Astrocyte (in vitro differentiated cells and primary cell): ENCODE data around the gene CMIP.

Experiments used
- CTCF ChIP-seq: IDR thresholded peaks from 2 replicates; pipeline ENCODE4 v1.5.1; 2011; ENCODE audit warnings: low read depth, mild to moderate bottlenecking, inconsistent platforms, low read length, moderate library complexity; ENCODE audit not compliant: insufficient read depth
- EZH2 ChIP-seq: IDR thresholded peaks from 2 replicates; pipeline ENCODE4 v1.6.1; 2012; ENCODE audit warnings: mild to moderate bottlenecking, low read length, inconsistent platforms; ENCODE audit not compliant: insufficient read depth

GRCh38 chr16:81527477-81528178, 83.0 kb downstream of the CMIP start:
- TF ChIP-seq CTCF (no peak), EZH2 (no peak)
